ENCODE data around the gene CACNA1C.

- TF ChIP-seq, protein P1, sequence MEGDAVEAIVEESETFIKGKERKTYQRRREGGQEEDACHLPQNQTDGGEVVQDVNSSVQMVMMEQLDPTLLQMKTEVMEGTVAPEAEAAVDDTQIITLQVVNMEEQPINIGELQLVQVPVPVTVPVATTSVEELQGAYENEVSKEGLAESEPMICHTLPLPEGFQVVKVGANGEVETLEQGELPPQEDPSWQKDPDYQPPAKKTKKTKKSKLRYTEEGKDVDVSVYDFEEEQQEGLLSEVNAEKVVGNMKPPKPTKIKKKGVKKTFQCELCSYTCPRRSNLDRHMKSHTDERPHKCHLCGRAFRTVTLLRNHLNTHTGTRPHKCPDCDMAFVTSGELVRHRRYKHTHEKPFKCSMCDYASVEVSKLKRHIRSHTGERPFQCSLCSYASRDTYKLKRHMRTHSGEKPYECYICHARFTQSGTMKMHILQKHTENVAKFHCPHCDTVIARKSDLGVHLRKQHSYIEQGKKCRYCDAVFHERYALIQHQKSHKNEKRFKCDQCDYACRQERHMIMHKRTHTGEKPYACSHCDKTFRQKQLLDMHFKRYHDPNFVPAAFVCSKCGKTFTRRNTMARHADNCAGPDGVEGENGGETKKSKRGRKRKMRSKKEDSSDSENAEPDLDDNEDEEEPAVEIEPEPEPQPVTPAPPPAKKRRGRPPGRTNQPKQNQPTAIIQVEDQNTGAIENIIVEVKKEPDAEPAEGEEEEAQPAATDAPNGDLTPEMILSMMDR (IDR thresholded peaks at IDR 0.05): no peak
- peak; percentile 48 for TF ChIP-seq POLR2AphosphoS5 (IDR thresholded peaks at IDR 0.05)
These were observed 110.6 kb downstream of the CACNA1C start for GRCh38 chr12:2163177-2163941.
